ENCODE measurements around the gene ENTPD8. TPM values are rescaled to one million over a fixed set of nuclear protein-coding genes. Genes with fewer than 3 reads are reported as not detected.

ENTPD8 gene
- total and polyA plus RNA-seq, 2 of the 13 experiments (the other 11 are each of a cell fraction or from before 2014, with no cell fraction given), result 0.26 to 0.44 TPM

DNA sequence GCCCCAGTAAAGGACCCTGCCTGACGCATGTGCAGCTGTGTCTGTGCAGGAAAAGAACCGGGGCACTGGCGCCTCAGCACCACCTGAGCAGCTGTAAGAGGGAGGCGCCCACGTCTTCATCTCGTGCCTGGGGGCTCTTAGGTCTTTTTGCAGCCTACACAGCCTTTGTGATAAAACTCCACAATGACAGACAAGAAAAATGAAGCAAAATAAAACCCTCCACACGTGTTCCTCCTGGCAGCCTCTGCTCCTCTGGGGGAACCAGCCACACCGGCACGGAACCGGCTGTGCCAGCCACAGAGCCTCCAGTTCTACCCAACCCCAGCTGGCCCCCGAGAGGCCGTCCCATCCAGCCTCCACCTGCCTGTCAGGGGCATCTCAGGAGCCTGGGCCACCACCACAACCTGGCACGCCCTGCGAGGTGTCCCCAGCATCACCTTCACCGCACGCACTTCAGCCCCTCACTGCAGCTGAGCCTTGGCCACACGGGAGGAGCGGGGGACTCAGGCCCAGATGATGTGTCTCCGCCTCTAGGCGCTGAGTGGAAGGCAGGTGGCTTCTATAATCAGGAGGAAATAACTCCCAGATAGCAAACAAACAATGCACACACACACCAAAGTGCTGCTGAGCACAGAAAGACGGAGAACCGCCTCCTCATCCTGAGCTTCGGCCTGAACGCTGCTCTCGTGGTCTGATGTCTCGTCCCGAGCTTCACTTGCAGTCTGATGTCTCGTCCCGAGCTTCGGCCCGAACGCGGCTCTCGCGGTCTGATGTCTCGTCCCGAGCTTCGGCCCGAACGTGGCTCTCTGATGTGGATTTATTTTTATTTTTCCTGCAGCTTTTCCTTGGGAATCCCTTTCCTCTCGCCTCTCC lies 46.5 kb upstream of the ENTPD8 start (continued):
- TF ChIP-seq, protein P1, sequence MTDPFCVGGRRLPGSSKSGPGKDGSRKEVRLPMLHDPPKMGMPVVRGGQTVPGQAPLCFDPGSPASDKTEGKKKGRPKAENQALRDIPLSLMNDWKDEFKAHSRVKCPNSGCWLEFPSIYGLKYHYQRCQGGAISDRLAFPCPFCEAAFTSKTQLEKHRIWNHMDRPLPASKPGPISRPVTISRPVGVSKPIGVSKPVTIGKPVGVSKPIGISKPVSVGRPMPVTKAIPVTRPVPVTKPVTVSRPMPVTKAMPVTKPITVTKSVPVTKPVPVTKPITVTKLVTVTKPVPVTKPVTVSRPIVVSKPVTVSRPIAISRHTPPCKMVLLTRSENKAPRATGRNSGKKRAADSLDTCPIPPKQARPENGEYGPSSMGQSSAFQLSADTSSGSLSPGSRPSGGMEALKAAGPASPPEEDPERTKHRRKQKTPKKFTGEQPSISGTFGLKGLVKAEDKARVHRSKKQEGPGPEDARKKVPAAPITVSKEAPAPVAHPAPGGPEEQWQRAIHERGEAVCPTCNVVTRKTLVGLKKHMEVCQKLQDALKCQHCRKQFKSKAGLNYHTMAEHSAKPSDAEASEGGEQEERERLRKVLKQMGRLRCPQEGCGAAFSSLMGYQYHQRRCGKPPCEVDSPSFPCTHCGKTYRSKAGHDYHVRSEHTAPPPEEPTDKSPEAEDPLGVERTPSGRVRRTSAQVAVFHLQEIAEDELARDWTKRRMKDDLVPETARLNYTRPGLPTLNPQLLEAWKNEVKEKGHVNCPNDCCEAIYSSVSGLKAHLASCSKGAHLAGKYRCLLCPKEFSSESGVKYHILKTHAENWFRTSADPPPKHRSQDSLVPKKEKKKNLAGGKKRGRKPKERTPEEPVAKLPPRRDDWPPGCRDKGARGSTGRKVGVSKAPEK (CRISPR knock-in tag; IDR thresholded peaks at IDR 0.05; ENCODE audit: borderline replicate concordance), result 0 out of 2 replicates have a peak, but pooled peaks have one; percentile 30
- no peak for TF ChIP-seq MIXL1 (CRISPR knock-in tag; IDR thresholded peaks at IDR 0.05)
- TF ChIP-seq, protein P2, sequence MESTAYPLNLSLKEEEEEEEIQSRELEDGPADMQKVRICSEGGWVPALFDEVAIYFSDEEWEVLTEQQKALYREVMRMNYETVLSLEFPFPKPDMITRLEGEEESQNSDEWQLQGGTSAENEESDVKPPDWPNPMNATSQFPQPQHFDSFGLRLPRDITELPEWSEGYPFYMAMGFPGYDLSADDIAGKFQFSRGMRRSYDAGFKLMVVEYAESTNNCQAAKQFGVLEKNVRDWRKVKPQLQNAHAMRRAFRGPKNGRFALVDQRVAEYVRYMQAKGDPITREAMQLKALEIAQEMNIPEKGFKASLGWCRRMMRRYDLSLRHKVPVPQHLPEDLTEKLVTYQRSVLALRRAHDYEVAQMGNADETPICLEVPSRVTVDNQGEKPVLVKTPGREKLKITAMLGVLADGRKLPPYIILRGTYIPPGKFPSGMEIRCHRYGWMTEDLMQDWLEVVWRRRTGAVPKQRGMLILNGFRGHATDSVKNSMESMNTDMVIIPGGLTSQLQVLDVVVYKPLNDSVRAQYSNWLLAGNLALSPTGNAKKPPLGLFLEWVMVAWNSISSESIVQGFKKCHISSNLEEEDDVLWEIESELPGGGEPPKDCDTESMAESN (CRISPR knock-in tag; conservative IDR thresholded peaks at IDR 0.05), result no peak
- TF ChIP-seq EHMT2 (IDR thresholded peaks at IDR 0.05; ENCODE audit: borderline replicate concordance, low read depth, low read length), result no peak
- TF ChIP-seq, protein P3, sequence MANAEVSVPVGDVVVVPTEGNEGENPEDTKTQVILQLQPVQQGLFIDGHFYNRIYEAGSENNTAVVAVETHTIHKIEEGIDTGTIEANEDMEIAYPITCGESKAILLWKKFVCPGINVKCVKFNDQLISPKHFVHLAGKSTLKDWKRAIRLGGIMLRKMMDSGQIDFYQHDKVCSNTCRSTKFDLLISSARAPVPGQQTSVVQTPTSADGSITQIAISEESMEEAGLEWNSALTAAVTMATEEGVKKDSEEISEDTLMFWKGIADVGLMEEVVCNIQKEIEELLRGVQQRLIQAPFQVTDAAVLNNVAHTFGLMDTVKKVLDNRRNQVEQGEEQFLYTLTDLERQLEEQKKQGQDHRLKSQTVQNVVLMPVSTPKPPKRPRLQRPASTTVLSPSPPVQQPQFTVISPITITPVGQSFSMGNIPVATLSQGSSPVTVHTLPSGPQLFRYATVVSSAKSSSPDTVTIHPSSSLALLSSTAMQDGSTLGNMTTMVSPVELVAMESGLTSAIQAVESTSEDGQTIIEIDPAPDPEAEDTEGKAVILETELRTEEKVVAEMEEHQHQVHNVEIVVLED (CRISPR knock-in tag; IDR thresholded peaks at IDR 0.05; ENCODE audit: borderline replicate concordance), result no peak
- TF ChIP-seq NRL (CRISPR knock-in tag; IDR thresholded peaks at IDR 0.05; ENCODE audit: borderline replicate concordance), result no peak
- TF ChIP-seq MAFG (CRISPR knock-in tag; IDR thresholded peaks at IDR 0.05), result no peak
- TF ChIP-seq, protein P4, sequence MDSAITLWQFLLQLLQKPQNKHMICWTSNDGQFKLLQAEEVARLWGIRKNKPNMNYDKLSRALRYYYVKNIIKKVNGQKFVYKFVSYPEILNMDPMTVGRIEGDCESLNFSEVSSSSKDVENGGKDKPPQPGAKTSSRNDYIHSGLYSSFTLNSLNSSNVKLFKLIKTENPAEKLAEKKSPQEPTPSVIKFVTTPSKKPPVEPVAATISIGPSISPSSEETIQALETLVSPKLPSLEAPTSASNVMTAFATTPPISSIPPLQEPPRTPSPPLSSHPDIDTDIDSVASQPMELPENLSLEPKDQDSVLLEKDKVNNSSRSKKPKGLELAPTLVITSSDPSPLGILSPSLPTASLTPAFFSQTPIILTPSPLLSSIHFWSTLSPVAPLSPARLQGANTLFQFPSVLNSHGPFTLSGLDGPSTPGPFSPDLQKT (CRISPR knock-in tag; IDR thresholded peaks at IDR 0.05; ENCODE audit: borderline replicate concordance), result no peak
- TF ChIP-seq ZNF432 (CRISPR knock-in tag; IDR thresholded peaks at IDR 0.05; ENCODE audit: borderline replicate concordance), result no peak
